Left lung (tissue), 10 donors: ENCODE results near the gene DACH1. TPM values are rescaled to one million over a fixed set of nuclear protein-coding genes. Genes with fewer than 3 reads are reported as not detected.
"Not testable (repeated sequence)": the region's sequence is repeated elsewhere in the genome, so short reads cannot be mapped to it uniquely, and the experiment has no call there.

Source experiments
- ATAC-seq: fragments of 200-7000 bp; cut with Tn5 transposase; one replicate; pipeline ENCODE4 v1.9.1; 2020; ENCODE audit warnings: moderate library complexity
- DNase-seq, 4 donors: peaks; one replicate each; pipeline ENCODE4 v3.0.0-alpha.2; 2013 to 2020
- H3K27ac ChIP-seq, 2 donors: fragments of 200-600 bp; sonication (generic) in 1 of 2; one replicate each; pipeline versions ENCODE4 v1.5.0 to v1.8.0; 2020 to 2021
- H3K27me3 ChIP-seq, 2 donors: fragments of 200-600 bp; sonication (generic) in 1 of 2; one replicate each; pipeline versions ENCODE4 v1.5.0 to v1.8.0; 2020 to 2021
- H3K36me3 ChIP-seq, 2 donors: fragments of 200-600 bp; sonication (generic) in 1 of 2; one replicate each; pipeline versions ENCODE4 v1.5.0 to v1.8.0; 2020 to 2021
- H3K4me1 ChIP-seq, 2 donors: fragments of 200-600 bp; one replicate each; pipeline ENCODE4 v1.8.0; 2021
- H3K4me3 ChIP-seq, 2 donors: fragments of 200-600 bp; sonication (generic) in 1 of 2; one replicate each; pipeline versions ENCODE4 v1.5.0 to v1.8.0; 2020 to 2021; ENCODE audit warnings: mild to moderate bottlenecking in 1 of 2
- H3K9me3 ChIP-seq, 2 donors: fragments of 200-600 bp; sonication (generic) in 1 of 2; one replicate each; pipeline versions ENCODE4 v1.5.0 to v1.8.0; 2020 to 2021
- CTCF ChIP-seq, 2 donors: fragments of 200-600 bp; sonication (generic) in 1 of 2; IDR thresholded peaks; one replicate each; pipeline versions ENCODE4 v1.5.0 to v1.8.0; 2021; ENCODE audit warnings: antibody characterized with exemption in 2 of 2
- intact Hi-C, 2 donors: fragments of 100-400 bp; cut with DNase I; formaldehyde crosslinking; loops; one replicate each; pipeline versions ENCODE4 v1.11.2 to v1.14.2; 2022
- polyA plus RNA-seq, 6 donors: library from polyadenylated mRNA; unstranded; fragments of 120-200 nt; gene quantifications; one replicate each; pipeline ENCODE4 v1.2.1, GENCODE V29; 2013; ENCODE audit not compliant: insufficient read length in 6 of 6
- total RNA-seq, 2 donors: library from RNA; stranded (reverse); fragmentation: NEBNext Ultra II Directional; extraction: Animal tissue kit (Norgen Biotek cat#: 25700); gene quantifications; one replicate each; pipeline ENCODE4 v1.2.1, GENCODE V29; 2021
- donor health status: DM: no; HTN: yes; CAD: no.
- donor health status: DM: no; HTN: no; CAD: no.

The DACH1 gene
- total and polyA plus RNA-seq, 8 donors, result 4.6 to 47.5 (median 43.9) TPM

GRCh38 chr13:71852736-71853135 lies 14.3 kb downstream of the DACH1 start:
- Histone ChIP-seq H3K27me3 (no peaks in the 10 kb centered on the region), H3K4me3 (no peak overlapping the region), H3K36me3 (no peaks in the 10 kb centered on the region), H3K27ac (no peak overlapping the region), H3K9me3 (no peaks in the 10 kb centered on the region), H3K4me1 (no peaks in the 10 kb centered on the region)
- no peak for TF ChIP-seq CTCF (IDR thresholded peaks at IDR 0.05)
- intact Hi-C loops, result no loop called here
- no peak for DNase-seq
- no peak for ATAC-seq

DNA sequence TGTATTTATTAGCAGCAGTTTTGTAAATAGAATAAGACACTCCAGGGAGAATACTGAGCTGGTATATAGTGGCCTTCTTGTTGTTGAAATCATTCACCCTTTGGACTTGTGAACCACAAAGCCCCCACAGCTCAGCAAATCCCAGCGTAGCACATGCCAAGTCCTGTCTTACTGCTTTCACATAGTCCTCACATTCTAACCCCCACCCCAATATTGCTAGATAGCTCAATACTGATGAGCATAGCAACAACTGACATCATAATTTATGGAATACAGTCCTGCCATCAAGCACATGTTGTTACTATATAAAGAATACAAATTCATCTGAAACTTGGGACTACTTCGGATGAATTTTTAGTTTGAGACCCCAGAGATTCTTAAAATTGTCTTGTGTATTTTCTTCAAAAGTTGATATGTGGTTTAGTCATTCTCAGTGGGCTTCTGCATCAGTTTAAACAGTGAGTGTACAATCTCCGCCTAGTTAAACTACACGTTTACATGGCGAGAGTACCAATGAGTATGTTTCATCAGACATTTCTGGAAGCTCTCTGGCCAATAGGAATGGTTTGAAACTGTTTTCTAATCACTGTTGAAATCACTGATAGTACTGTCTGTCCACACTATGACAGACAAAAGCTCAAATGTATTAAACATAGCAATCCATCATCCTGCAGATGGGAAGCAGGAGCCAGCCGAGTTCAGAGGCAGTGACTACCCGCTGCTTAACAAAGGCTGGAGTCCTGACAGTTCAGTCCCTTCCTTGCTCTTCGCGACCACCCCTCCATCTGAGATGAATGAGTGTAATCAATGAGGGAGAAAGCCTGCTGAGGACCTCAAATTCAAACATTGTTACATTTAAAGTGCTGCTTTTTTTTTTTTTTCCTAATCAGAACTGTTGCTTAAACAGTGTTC lies 15.2 kb downstream of the DACH1 start:
- no peak for ATAC-seq
- no peak for DNase-seq
- Histone ChIP-seq H3K4me3 (no peak overlapping the region), H3K4me1 (no peaks in the 10 kb centered on the region), H3K27ac (no peak overlapping the region), H3K27me3 (no peaks in the 10 kb centered on the region), H3K9me3 (no peaks in the 10 kb centered on the region), H3K36me3 (no peaks in the 10 kb centered on the region)
- no peak for TF ChIP-seq CTCF (IDR thresholded peaks at IDR 0.05)
- intact Hi-C loops, result no loop called here

- H3K9me3 ChIP-seq, result peaks cover 0 to 2% of the 10 kb centered on the region in 2 donors
- no peak for DNase-seq
- no peaks in the 10 kb centered on the region for H3K4me1 ChIP-seq
- H3K4me3 ChIP-seq, result no peak overlapping the region
- H3K27ac ChIP-seq, result no peak overlapping the region
- H3K27me3 ChIP-seq, result no peaks in the 10 kb centered on the region
- H3K36me3 ChIP-seq, result peaks cover 0 to 3% of the 10 kb centered on the region in 2 donors
- TF ChIP-seq CTCF (IDR thresholded peaks at IDR 0.05), result no peak
- no peak for ATAC-seq
- intact Hi-C loops, result no loop called here
Measured at GRCh38 chr13:71842003-71842402, 25.0 kb downstream of the DACH1 start.

GRCh38 chr13:71838842-71839241 lies 28.2 kb downstream of the DACH1 start:
- Histone ChIP-seq H3K4me3 (no peak overlapping the region), H3K27ac (no peak overlapping the region), H3K4me1 (no peaks in the 10 kb centered on the region), H3K27me3 (no peaks in the 10 kb centered on the region), H3K9me3 (peaks cover 0 to 2% of the 10 kb centered on the region in 2 donors), H3K36me3 (no peaks in the 10 kb centered on the region)
- ATAC-seq (no peak), DNase-seq (no peak)
- TF ChIP-seq CTCF (IDR thresholded peaks at IDR 0.05), result no peak
- intact Hi-C loops, result no loop called here

DNA sequence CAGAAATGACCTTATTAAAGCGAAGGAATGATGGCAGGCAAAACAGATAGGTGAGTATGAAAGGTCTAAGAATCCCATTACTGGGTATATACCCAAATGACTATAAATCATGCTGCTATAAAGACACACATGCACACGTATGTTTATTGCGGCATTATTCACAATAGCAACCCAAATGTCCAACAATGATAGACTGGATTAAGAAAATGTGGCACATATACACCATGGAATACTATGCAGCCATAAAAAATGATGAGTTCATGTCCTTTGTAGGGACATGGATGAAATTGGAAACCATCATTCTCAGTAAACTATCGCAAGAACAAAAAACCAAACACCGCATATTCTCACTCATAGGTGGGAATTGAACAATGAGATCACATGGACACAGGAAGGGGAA lies 29.4 kb downstream of the DACH1 start:
- H3K4me1 ChIP-seq, H3K9me3 ChIP-seq, H3K36me3 ChIP-seq, intact Hi-C loops, ATAC-seq, H3K4me3 ChIP-seq, H3K27ac ChIP-seq, DNase-seq, H3K27me3 ChIP-seq: not testable (repeated sequence)
